GM18870 (cell line): ENCODE data around the gene SRPRB.

ENCODE experiments used
- ATAC-seq: cut with Tn5 transposase; IDR thresholded peaks from one replicate; pipeline ENCODE4 v1.9.1; 2021; ENCODE audit warnings: moderate library complexity; ENCODE audit not compliant: unreplicated experiment

The SRPRB gene

DNA sequence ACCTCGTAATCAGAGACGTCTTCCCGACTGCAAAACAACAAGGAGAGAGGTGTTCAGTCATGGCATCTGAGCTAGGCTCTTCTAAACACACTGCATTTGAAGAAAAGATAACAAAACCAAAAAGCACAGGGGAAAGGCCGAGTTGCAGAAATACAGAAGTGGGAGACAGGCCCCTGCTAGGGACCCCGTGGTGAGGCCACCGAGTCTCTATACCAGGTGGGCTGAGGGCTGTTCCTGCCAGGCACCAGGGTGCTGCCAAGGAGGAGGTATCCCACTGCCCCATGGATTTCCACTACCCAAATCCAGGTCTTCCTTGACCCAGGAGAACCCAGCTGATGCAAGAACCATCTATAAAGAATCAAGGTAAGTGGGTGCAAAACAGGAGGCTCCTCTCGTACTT lies 59.0 kb downstream of the SRPRB start:
- ATAC-seq: no peak

- ATAC-seq: no peak
Observed at GRCh38 chr3:133865136-133865855, 59.7 kb downstream of the SRPRB start.

DNA sequence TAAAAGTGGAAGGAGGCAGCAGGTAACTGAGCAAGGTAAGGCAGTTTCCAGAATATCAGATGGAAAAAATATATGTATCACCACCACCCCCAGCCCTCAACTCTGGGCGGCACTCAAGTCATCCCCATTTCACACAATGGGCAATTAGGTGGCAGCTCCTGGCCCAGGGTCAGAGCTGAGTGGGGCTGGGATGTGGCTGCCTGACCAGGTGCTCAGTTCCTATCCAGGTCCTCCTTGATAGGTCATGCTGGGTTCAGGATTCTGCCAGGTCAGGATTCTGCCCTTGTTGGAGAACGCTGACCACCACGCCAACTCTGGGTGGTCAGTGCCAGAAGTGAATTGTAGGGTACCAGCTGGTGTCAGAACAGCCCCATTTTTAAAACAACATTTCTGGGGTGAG lies 60.5 kb downstream of the SRPRB start:
- ATAC-seq: no peak

DNA sequence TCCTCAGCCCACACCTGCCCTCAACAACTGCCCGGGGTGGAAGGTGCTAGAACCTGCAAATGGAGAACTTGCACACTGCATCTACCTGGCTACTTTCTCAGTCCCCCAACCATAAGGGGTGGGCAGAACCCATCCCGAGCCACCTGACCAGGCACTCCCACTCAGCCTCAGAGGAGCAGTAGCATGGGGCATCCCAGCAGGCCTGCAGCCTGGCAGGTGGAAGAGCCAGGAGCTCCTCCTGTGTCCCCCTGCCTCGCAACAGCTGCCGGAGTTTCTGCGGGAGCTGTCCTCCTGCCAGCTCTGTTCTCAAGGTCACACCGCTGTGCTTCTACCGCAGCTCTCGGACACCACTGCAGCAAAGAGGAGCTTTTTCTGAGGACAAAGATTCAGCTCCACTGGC lies 62.6 kb downstream of the SRPRB start:
- no peak for ATAC-seq

DNA sequence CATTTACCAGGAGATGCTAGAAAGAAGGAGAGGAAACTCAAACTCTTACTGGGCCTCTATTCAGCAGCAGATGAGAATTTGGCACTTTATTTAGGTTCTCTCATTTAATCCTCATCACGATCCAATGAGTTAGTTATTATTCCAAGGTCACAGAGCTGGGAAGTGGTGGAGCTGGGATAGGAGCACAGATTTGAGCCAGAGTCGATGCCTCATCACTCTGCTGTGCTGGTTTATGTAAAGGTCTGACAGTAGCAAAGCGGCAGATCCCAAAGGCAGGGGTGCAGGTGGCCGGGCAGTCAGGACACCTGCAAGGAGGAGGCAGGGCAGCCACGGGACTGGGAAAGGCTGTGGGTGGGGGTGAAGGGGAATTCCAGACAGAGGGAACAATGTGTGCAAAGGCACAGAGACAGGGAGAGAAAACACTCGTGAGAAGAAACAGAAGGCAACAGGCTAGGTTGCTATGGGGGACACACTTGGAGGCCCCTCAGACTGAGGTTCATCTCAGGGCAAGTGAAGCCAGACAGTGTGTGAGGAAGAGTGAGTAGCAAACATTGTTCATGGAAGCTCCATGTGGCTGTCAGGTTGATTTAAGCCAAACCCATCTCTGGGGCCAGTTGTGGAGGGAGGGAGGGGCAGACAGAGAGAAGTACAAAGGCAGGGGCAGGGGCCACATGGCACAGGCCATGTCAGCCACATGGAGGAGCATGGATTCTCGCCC lies 63.3 kb downstream of the SRPRB start:
- no peak for ATAC-seq

- no peak for ATAC-seq
Observed at GRCh38 chr3:133869586-133869985, 64.0 kb downstream of the SRPRB start.

DNA sequence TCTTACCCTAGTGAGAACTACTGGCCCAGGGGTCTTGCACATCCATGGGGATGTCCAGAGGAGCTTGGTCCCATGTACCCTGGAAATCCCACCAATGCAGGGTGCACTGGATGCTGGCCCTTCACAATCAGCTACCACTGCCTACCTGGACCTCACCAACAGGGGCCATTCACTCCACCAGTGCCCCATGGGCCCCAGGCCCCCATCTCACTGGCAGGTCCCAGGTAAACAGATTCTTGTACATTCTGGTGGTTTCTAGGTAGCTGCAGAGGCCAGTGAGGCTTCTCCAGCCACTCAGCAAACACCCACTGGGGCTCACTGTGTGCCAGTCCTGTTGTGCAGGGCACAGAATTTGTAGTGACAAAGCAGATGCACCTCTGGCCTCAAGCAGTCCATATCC lies 65.2 kb downstream of the SRPRB start:
- no peak for ATAC-seq
